ENCODE data around the gene LENG1. TPM values are rescaled to one million over a fixed set of nuclear protein-coding genes. Genes with fewer than 3 reads are reported as not detected.
A peak's percentile ranks its signal among the peaks of the same experiment; 100 is the strongest.

LENG1 gene
- total and polyA plus RNA-seq, 2 experiments from 2014 or later: 4.7 to 17.2 TPM

DNA sequence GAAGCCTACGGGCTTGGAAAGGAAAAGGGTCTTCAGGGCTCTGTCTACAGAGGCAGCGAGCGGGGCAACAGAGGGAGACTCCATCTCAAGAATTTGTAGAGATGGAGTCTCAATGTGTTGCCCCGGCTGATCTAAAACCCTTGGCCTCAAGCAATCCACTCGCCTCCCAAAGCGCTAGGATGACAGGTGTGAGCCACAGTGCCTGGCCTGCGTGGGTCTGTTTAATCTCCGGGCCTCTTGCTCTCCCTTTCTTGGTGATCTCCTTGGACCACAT, 49.2 kb upstream of the LENG1 start:
- Histone ChIP-seq H3K4me1 (ENCODE audit: insufficient read depth) (peaks cover 18% of the 10 kb centered on the region), H3F3A (replicated peaks; ENCODE audit: low read depth) (peaks cover 51% of the 10 kb centered on the region), H3K79me2 (replicated peaks; ENCODE audit: insufficient read depth) (peaks cover 33% of the 10 kb centered on the region), H3K36me3 (ENCODE audit: insufficient read depth) (peaks cover 32% of the 10 kb centered on the region), H4K20me1 (replicated peaks; ENCODE audit: insufficient read depth) (peaks cover 43% of the 10 kb centered on the region), H3K4me2 (peak overlapping the region; percentile 14; the same call in 1 of the 2 replicates), H3K9me2 (ENCODE audit: insufficient read depth) (no peaks in the 10 kb centered on the region), H3K4me3 (no peak overlapping the region), H3K27me3 (ENCODE audit: insufficient read depth) (no peaks in the 10 kb centered on the region), H3K27ac (ENCODE audit: low read depth) (peak overlapping the region; percentile 94), H2AFZ (no peak overlapping the region)
- H3K36me3 Mint-ChIP-seq (ENCODE audit: low read depth): peaks cover 65% of the 10 kb centered on the region
- H3K27me3 Mint-ChIP-seq (ENCODE audit: insufficient read depth, low read depth, poor library complexity): peaks cover 53% of the 10 kb centered on the region
- H3K4me1 Mint-ChIP-seq: peaks cover 39% of the 10 kb centered on the region
- ATAC-seq (no peak; the same call in 2 of the 3 replicates), DNase-seq (ENCODE audit: low spot score) (peak; percentile 38)
- TF ChIP-seq CREB1 (CRISPR knock-in tag; IDR thresholded peaks at IDR 0.05; ENCODE audit: low read depth) (no peak), EZH2phosphoT487 (IDR thresholded peaks at IDR 0.05; ENCODE audit: unreplicated experiment) (no peak), NANOG (IDR thresholded peaks at IDR 0.05; ENCODE audit: borderline replicate concordance) (no peak), ZNF114 (CRISPR knock-in tag; IDR thresholded peaks at IDR 0.05) (no peak)
- no peak overlapping the region; the same call in 2 of the 3 replicates for H3K4me3 Mint-ChIP-seq
- H3K9me3 Mint-ChIP-seq: peaks cover 3% of the 10 kb centered on the region; the same call in 1 of the 3 replicates
- peak overlapping the region; percentile 83 for H3K27ac Mint-ChIP-seq

DNA sequence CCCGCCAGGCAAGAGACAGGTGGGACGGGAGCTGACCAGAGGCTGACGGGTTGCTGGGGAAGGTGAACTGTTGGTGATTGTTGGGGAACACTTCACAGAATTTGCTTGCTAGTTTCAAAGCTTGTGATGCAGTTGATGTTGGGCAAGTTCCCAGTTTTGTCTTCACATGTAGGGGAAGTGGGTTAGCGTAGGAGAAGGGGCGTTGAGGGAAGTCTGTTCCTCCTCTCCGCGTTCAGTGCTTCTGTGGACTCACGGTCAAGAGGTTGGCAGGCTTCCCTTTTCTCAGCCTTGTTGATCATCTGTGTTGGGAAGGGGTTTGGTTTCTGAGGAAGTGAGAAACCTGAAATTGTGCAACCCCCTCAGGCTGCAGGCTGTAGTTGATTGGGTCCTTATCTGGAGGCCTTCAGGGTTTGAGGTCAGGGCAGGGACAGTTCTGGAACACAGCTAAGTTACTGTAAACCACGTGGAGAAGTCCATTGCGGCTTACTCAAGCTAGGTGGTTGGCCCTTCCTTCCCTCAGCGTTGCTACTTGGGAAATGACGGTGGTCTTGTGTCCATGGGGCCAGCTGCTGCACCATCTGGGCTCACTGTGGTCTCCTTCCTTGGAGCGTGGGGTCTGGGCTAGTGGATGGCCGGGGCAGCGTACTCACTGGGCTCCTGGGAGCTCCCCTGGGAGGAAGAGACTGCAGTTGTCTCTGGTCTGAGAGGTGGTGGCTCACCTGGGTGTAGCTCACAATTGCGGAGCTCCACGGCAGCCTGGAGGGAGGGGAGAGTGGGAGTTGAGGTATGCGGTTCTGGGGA, 48.7 kb upstream of the LENG1 start:
- peaks cover 2% of the 10 kb centered on the region; the same call in 1 of the 3 replicates for H3K9me3 Mint-ChIP-seq
- TF ChIP-seq POLR2AphosphoS5 (IDR thresholded peaks at IDR 0.05; ENCODE audit: low read depth): peak; percentile 27
- TF ChIP-seq, protein P1, sequence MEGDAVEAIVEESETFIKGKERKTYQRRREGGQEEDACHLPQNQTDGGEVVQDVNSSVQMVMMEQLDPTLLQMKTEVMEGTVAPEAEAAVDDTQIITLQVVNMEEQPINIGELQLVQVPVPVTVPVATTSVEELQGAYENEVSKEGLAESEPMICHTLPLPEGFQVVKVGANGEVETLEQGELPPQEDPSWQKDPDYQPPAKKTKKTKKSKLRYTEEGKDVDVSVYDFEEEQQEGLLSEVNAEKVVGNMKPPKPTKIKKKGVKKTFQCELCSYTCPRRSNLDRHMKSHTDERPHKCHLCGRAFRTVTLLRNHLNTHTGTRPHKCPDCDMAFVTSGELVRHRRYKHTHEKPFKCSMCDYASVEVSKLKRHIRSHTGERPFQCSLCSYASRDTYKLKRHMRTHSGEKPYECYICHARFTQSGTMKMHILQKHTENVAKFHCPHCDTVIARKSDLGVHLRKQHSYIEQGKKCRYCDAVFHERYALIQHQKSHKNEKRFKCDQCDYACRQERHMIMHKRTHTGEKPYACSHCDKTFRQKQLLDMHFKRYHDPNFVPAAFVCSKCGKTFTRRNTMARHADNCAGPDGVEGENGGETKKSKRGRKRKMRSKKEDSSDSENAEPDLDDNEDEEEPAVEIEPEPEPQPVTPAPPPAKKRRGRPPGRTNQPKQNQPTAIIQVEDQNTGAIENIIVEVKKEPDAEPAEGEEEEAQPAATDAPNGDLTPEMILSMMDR (conservative IDR thresholded peaks at IDR 0.05; ENCODE audit: low read depth in 2 of 2): no peak
- peaks cover 68% of the 10 kb centered on the region for H3K36me3 Mint-ChIP-seq (ENCODE audit: low read depth)
- H3K27ac ChIP-seq (ENCODE audit: low read depth): peak overlapping the region; percentile 94
- DNase-seq (ENCODE audit: low spot score) (no peak), ATAC-seq (peak; percentile 27)
- peaks cover 43% of the 10 kb centered on the region for H3K4me1 Mint-ChIP-seq
- peaks cover 58% of the 10 kb centered on the region for H3K27me3 Mint-ChIP-seq (ENCODE audit: insufficient read depth, low read depth, poor library complexity)
- H3K27ac Mint-ChIP-seq: peak overlapping the region; percentile 83
- H3K4me2 ChIP-seq: no peak overlapping the region; the same call in 1 of the 2 replicates
- no peak overlapping the region for H3K4me3 ChIP-seq
- peaks cover 23% of the 10 kb centered on the region for H3K4me1 ChIP-seq (ENCODE audit: insufficient read depth)
- H3K4me3 Mint-ChIP-seq: peak overlapping the region; percentile 1; the same call in 1 of the 3 replicates
- no peaks in the 10 kb centered on the region for H3K9me2 ChIP-seq (ENCODE audit: insufficient read depth)
- peaks cover 56% of the 10 kb centered on the region for H3F3A ChIP-seq (replicated peaks; ENCODE audit: low read depth)
- H3K36me3 ChIP-seq (ENCODE audit: insufficient read depth): peaks cover 37% of the 10 kb centered on the region
- no peaks in the 10 kb centered on the region for H3K27me3 ChIP-seq (ENCODE audit: insufficient read depth)
- no peak overlapping the region for H2AFZ ChIP-seq
- peaks cover 48% of the 10 kb centered on the region for H4K20me1 ChIP-seq (replicated peaks; ENCODE audit: insufficient read depth)
- peaks cover 38% of the 10 kb centered on the region for H3K79me2 ChIP-seq (replicated peaks; ENCODE audit: insufficient read depth)

DNA sequence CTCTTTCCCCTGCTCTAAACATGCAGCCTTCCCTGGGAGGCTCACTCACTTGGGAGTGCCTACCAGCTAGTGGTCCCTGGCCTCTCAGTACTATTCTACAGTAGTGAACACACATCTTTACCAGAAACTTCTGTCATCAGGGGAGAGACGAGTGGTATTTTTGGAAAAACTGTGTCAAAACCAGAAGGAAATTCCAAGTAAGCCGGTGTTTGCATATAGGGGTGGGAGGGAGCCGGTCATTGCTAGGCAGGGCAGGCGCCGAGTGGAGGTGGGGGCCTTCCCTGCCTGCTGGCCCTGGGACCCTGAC, 48.1 kb upstream of the LENG1 start:
- ATAC-seq (no peak), DNase-seq (ENCODE audit: low spot score) (no peak)
- H3K9me3 Mint-ChIP-seq: no peaks in the 10 kb centered on the region; the same call in 2 of the 3 replicates
- Histone ChIP-seq H2AFZ (no peak overlapping the region), H3K36me3 (ENCODE audit: insufficient read depth) (peaks cover 43% of the 10 kb centered on the region), H3K9me2 (ENCODE audit: insufficient read depth) (no peaks in the 10 kb centered on the region), H3F3A (replicated peaks; ENCODE audit: low read depth) (peaks cover 62% of the 10 kb centered on the region), H3K27ac (ENCODE audit: low read depth) (peak overlapping the region; percentile 94), H3K27me3 (ENCODE audit: insufficient read depth) (no peaks in the 10 kb centered on the region), H3K79me2 (replicated peaks; ENCODE audit: insufficient read depth) (peaks cover 44% of the 10 kb centered on the region), H3K4me3 (no peak overlapping the region), H4K20me1 (replicated peaks; ENCODE audit: insufficient read depth) (peaks cover 54% of the 10 kb centered on the region), H3K4me2 (no peak overlapping the region), H3K4me1 (ENCODE audit: insufficient read depth) (peaks cover 29% of the 10 kb centered on the region)
- H3K27me3 Mint-ChIP-seq (ENCODE audit: insufficient read depth, low read depth, poor library complexity): peaks cover 63% of the 10 kb centered on the region
- H3K4me3 Mint-ChIP-seq: no peak overlapping the region
- no peak overlapping the region for H3K27ac Mint-ChIP-seq
- peaks cover 49% of the 10 kb centered on the region for H3K4me1 Mint-ChIP-seq
- peaks cover 69% of the 10 kb centered on the region for H3K36me3 Mint-ChIP-seq (ENCODE audit: low read depth)
- TF ChIP-seq ZNF331 (CRISPR knock-in tag; IDR thresholded peaks at IDR 0.05; ENCODE audit: low read depth): no peak
- TF ChIP-seq JUNB (IDR thresholded peaks at IDR 0.05; ENCODE audit: unreplicated experiment): no peak
- TF ChIP-seq, protein P2, sequence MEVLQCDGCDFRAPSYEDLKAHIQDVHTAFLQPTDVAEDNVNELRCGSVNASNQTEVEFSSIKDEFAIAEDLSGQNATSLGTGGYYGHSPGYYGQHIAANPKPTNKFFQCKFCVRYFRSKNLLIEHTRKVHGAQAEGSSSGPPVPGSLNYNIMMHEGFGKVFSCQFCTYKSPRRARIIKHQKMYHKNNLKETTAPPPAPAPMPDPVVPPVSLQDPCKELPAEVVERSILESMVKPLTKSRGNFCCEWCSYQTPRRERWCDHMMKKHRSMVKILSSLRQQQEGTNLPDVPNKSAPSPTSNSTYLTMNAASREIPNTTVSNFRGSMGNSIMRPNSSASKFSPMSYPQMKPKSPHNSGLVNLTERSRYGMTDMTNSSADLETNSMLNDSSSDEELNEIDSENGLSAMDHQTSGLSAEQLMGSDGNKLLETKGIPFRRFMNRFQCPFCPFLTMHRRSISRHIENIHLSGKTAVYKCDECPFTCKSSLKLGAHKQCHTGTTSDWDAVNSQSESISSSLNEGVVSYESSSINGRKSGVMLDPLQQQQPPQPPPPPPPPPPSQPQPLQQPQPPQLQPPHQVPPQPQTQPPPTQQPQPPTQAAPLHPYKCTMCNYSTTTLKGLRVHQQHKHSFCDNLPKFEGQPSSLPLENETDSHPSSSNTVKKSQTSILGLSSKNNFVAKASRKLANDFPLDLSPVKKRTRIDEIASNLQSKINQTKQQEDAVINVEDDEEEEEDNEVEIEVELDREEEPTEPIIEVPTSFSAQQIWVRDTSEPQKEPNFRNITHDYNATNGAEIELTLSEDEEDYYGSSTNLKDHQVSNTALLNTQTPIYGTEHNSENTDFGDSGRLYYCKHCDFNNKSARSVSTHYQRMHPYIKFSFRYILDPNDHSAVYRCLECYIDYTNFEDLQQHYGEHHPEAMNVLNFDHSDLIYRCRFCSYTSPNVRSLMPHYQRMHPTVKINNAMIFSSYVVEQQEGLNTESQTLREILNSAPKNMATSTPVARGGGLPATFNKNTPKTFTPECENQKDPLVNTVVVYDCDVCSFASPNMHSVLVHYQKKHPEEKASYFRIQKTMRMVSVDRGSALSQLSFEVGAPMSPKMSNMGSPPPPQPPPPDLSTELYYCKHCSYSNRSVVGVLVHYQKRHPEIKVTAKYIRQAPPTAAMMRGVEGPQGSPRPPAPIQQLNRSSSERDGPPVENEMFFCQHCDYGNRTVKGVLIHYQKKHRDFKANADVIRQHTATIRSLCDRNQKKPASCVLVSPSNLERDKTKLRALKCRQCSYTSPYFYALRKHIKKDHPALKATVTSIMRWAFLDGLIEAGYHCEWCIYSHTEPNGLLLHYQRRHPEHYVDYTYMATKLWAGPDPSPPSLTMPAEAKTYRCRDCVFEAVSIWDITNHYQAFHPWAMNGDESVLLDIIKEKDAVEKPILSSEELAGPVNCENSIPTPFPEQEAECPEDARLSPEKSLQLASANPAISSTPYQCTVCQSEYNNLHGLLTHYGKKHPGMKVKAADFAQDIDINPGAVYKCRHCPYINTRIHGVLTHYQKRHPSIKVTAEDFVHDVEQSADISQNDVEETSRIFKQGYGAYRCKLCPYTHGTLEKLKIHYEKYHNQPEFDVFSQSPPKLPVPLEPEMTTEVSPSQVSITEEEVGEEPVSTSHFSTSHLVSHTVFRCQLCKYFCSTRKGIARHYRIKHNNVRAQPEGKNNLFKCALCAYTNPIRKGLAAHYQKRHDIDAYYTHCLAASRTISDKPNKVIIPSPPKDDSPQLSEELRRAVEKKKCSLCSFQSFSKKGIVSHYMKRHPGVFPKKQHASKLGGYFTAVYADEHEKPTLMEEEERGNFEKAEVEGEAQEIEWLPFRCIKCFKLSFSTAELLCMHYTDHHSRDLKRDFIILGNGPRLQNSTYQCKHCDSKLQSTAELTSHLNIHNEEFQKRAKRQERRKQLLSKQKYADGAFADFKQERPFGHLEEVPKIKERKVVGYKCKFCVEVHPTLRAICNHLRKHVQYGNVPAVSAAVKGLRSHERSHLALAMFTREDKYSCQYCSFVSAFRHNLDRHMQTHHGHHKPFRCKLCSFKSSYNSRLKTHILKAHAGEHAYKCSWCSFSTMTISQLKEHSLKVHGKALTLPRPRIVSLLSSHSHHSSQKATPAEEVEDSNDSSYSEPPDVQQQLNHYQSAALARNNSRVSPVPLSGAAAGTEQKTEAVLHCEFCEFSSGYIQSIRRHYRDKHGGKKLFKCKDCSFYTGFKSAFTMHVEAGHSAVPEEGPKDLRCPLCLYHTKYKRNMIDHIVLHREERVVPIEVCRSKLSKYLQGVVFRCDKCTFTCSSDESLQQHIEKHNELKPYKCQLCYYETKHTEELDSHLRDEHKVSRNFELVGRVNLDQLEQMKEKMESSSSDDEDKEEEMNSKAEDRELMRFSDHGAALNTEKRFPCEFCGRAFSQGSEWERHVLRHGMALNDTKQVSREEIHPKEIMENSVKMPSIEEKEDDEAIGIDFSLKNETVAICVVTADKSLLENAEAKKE (CRISPR knock-in tag; IDR thresholded peaks at IDR 0.05): no peak
- no peak for TF ChIP-seq EZH2phosphoT487 (IDR thresholded peaks at IDR 0.05; ENCODE audit: unreplicated experiment)

All from GM23338 (cell line).